HL-60 (cell line): Measurements from ENCODE around the gene SERPINI1.

Experiments
- CTCF ChIP-seq: IDR thresholded peaks from one replicate; pipeline ENCODE4 v1.5.1; 2011; ENCODE audit warnings: low read length, control low read depth, inconsistent platforms; ENCODE audit not compliant: insufficient read depth
- POLR2AphosphoS5 ChIP-seq: IDR thresholded peaks from 2 replicates; pipeline ENCODE4 v1.6.1; 2012; ENCODE audit warnings: low read depth
- REST ChIP-seq: IDR thresholded peaks from 2 replicates; pipeline ENCODE4 v1.6.1; 2012; ENCODE audit warnings: low read depth; ENCODE audit not compliant: insufficient replicate concordance
- SPI1 ChIP-seq: IDR thresholded peaks from 2 replicates; pipeline ENCODE4 v1.6.1; 2012; ENCODE audit warnings: low read depth, mild to moderate bottlenecking, borderline replicate concordance

GRCh38 chr3:167742338-167742737 lies 6.8 kb downstream of the SERPINI1 start:
- TF ChIP-seq POLR2AphosphoS5 (no peak), SPI1 (no peak), CTCF (no peak), REST (no peak)
